ENCODE data around the gene SH3PXD2A. TPM values are rescaled to one million over a fixed set of nuclear protein-coding genes. Genes with fewer than 3 reads are reported as not detected.
"Not testable (repeated sequence)": the region's sequence is repeated elsewhere in the genome, so short reads cannot be mapped to it uniquely, and the experiment has no call there.

The SH3PXD2A gene
- total RNA-seq, 1 donor from 2014 or later, result 17.3 TPM

DNA sequence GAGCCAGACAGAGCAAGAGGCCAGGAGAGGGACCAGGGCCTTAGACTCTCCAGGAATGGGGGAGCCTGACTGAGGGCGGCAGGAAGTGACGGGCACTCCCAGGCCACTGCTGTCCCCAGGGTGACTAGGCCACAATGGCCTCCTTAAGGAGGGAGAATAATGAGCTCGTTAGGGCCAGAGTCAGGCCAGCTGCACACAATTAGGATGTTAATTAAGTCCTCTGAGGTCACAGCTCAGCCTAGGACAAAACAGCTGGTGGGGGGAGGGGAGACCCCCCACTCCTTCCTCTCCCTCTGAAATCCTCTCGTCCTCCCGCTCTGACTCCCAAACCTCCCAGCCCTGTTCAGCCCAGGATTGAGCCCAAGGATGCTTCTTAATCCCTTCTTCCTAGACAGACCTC lies 218.9 kb downstream of the SH3PXD2A start:
- no peak overlapping the region for H3K4me3 ChIP-seq (ENCODE audit: insufficient read depth, low read depth, low read length)
- DNase-seq (ENCODE audit: low read depth) (no peak), FAIRE-seq (no peak)
- Mint-ChIP-seq H3K4me1 (ENCODE audit: low read depth, unreplicated experiment) (peaks cover 12% of the 10 kb centered on the region), H3K4me3 (ENCODE audit: unreplicated experiment) (no peak overlapping the region), H3K27ac (ENCODE audit: unreplicated experiment) (no peak overlapping the region), H3K9me3 (ENCODE audit: unreplicated experiment) (peaks cover 2% of the 10 kb centered on the region), H3K27me3 (ENCODE audit: low read depth, unreplicated experiment) (peaks cover 7% of the 10 kb centered on the region), H3K36me3 (ENCODE audit: low read depth, unreplicated experiment) (peaks cover 21% of the 10 kb centered on the region)
- H2AFZ ChIP-seq (ENCODE audit: low read depth, low read length), result no peak overlapping the region
- H4K20me1 ChIP-seq (ENCODE audit: insufficient read depth, low read length), result peaks cover 33% of the 10 kb centered on the region
- H3K4me2 ChIP-seq (ENCODE audit: low read length), result no peak overlapping the region
- no peak overlapping the region for H3K9ac ChIP-seq (ENCODE audit: low read length)
- TF ChIP-seq, protein P1, sequence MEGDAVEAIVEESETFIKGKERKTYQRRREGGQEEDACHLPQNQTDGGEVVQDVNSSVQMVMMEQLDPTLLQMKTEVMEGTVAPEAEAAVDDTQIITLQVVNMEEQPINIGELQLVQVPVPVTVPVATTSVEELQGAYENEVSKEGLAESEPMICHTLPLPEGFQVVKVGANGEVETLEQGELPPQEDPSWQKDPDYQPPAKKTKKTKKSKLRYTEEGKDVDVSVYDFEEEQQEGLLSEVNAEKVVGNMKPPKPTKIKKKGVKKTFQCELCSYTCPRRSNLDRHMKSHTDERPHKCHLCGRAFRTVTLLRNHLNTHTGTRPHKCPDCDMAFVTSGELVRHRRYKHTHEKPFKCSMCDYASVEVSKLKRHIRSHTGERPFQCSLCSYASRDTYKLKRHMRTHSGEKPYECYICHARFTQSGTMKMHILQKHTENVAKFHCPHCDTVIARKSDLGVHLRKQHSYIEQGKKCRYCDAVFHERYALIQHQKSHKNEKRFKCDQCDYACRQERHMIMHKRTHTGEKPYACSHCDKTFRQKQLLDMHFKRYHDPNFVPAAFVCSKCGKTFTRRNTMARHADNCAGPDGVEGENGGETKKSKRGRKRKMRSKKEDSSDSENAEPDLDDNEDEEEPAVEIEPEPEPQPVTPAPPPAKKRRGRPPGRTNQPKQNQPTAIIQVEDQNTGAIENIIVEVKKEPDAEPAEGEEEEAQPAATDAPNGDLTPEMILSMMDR (IDR thresholded peaks at IDR 0.05; ENCODE audit: insufficient read depth, low read depth, low read length), result no peak
- no peak for TF ChIP-seq EZH2 (IDR thresholded peaks at IDR 0.05; ENCODE audit: insufficient read depth, low read length)
- no peaks in the 10 kb centered on the region for H3K9me3 ChIP-seq (ENCODE audit: insufficient read depth, low read depth, low read length)
- H3K79me2 ChIP-seq (ENCODE audit: insufficient read depth, low read length), result peaks cover 13% of the 10 kb centered on the region
- H3K27ac ChIP-seq (ENCODE audit: low read depth, low read length), result no peak overlapping the region
- no peaks in the 10 kb centered on the region for H3K36me3 ChIP-seq (ENCODE audit: insufficient read depth, low read length)
- H3K27me3 ChIP-seq (ENCODE audit: insufficient read depth, low read length), result no peaks in the 10 kb centered on the region
- peaks cover 24% of the 10 kb centered on the region for H3K4me1 ChIP-seq (ENCODE audit: insufficient read depth, low read length)

DNA sequence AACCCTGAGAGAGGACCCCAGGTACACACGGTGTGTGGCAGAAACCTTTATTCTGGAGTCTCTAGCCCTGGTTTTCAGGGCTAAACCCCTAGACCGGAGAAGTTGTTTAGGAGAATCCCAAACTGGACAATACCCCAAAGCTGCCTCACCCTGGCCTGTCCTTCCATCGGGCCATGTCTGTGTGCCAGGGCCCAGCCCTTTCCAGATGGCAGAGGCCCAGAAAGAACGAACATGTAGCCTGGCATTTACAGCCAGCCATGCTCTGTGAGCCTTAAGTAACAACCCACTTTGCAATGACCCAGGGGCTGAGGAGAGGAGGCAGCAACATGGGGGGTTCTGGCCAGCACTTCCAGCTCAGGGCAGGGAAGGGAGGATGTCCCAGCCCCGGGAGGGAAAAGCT lies 219.8 kb downstream of the SH3PXD2A start:
- no peak overlapping the region for H3K27ac Mint-ChIP-seq (ENCODE audit: unreplicated experiment)
- H3K79me2 ChIP-seq (ENCODE audit: insufficient read depth, low read length), result peaks cover 10% of the 10 kb centered on the region

DNA sequence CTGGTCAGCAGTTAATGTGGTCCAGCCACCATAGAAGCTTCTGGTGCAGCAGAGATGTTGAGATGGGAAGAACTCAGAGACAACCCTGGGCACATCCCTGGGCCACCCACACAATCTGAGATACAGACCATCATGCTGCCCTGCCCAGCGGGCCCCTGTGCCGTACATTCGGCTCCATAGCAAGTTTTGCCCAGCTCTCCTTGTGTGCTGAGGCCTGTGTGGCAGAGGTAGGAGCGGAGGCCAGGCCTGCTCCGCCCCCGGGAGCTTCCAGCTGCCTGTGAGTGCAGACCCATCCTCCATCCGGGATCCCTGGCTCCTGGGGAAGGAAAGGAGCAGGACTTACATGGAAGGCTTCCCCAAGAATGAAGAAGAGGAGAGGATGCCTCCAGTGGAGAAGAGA lies 221.5 kb downstream of the SH3PXD2A start:
- FAIRE-seq (no peak), DNase-seq (ENCODE audit: low read depth) (no peak)
- Histone ChIP-seq H3K36me3 (ENCODE audit: insufficient read depth, low read length) (no peaks in the 10 kb centered on the region), H3K9me3 (ENCODE audit: insufficient read depth, low read depth, low read length) (no peaks in the 10 kb centered on the region), H3K27ac (ENCODE audit: low read depth, low read length) (no peak overlapping the region), H4K20me1 (ENCODE audit: insufficient read depth, low read length) (peaks cover 47% of the 10 kb centered on the region), H3K4me1 (ENCODE audit: insufficient read depth, low read length) (peaks cover 22% of the 10 kb centered on the region), H3K4me3 (ENCODE audit: insufficient read depth, low read depth, low read length) (no peak overlapping the region), H2AFZ (ENCODE audit: low read depth, low read length) (no peak overlapping the region), H3K4me2 (ENCODE audit: low read length) (no peak overlapping the region), H3K79me2 (ENCODE audit: insufficient read depth, low read length) (peaks cover 6% of the 10 kb centered on the region), H3K27me3 (ENCODE audit: insufficient read depth, low read length) (no peaks in the 10 kb centered on the region), H3K9ac (ENCODE audit: low read length) (no peak overlapping the region)
- Mint-ChIP-seq H3K27ac (ENCODE audit: unreplicated experiment) (no peak overlapping the region), H3K4me3 (ENCODE audit: unreplicated experiment) (no peak overlapping the region), H3K4me1 (ENCODE audit: low read depth, unreplicated experiment) (peaks cover 9% of the 10 kb centered on the region), H3K9me3 (ENCODE audit: unreplicated experiment) (peaks cover under 1% of the 10 kb centered on the region), H3K36me3 (ENCODE audit: low read depth, unreplicated experiment) (peaks cover 20% of the 10 kb centered on the region), H3K27me3 (ENCODE audit: low read depth, unreplicated experiment) (peaks cover 2% of the 10 kb centered on the region)
- TF ChIP-seq EZH2 (IDR thresholded peaks at IDR 0.05; ENCODE audit: insufficient read depth, low read length), result no peak
- TF ChIP-seq, protein P1 (IDR thresholded peaks at IDR 0.05; ENCODE audit: insufficient read depth, low read depth, low read length), result no peak

More for the DNA sequence above, 219.8 kb downstream of the SH3PXD2A start:
- H3K9me3 Mint-ChIP-seq (ENCODE audit: unreplicated experiment), result peaks cover 2% of the 10 kb centered on the region
- no peak overlapping the region for H3K4me3 Mint-ChIP-seq (ENCODE audit: unreplicated experiment)
- Histone ChIP-seq H3K4me3 (ENCODE audit: insufficient read depth, low read depth, low read length) (no peak overlapping the region), H3K4me1 (ENCODE audit: insufficient read depth, low read length) (peaks cover 24% of the 10 kb centered on the region), H3K27me3 (ENCODE audit: insufficient read depth, low read length) (no peaks in the 10 kb centered on the region), H3K36me3 (ENCODE audit: insufficient read depth, low read length) (no peaks in the 10 kb centered on the region), H3K4me2 (ENCODE audit: low read length) (no peak overlapping the region), H4K20me1 (ENCODE audit: insufficient read depth, low read length) (peaks cover 36% of the 10 kb centered on the region), H3K27ac (ENCODE audit: low read depth, low read length) (no peak overlapping the region), H3K9me3 (ENCODE audit: insufficient read depth, low read depth, low read length) (no peaks in the 10 kb centered on the region), H2AFZ (ENCODE audit: low read depth, low read length) (no peak overlapping the region), H3K9ac (ENCODE audit: low read length) (no peak overlapping the region)
- TF ChIP-seq, protein P1 (IDR thresholded peaks at IDR 0.05; ENCODE audit: insufficient read depth, low read depth, low read length), result no peak
- TF ChIP-seq EZH2 (IDR thresholded peaks at IDR 0.05; ENCODE audit: insufficient read depth, low read length), result no peak
- H3K36me3 Mint-ChIP-seq (ENCODE audit: low read depth, unreplicated experiment), result peaks cover 20% of the 10 kb centered on the region
- DNase-seq (ENCODE audit: low read depth) (no peak), FAIRE-seq (no peak)
- peaks cover 12% of the 10 kb centered on the region for H3K4me1 Mint-ChIP-seq (ENCODE audit: low read depth, unreplicated experiment)
- H3K27me3 Mint-ChIP-seq (ENCODE audit: low read depth, unreplicated experiment), result peaks cover 7% of the 10 kb centered on the region

DNA sequence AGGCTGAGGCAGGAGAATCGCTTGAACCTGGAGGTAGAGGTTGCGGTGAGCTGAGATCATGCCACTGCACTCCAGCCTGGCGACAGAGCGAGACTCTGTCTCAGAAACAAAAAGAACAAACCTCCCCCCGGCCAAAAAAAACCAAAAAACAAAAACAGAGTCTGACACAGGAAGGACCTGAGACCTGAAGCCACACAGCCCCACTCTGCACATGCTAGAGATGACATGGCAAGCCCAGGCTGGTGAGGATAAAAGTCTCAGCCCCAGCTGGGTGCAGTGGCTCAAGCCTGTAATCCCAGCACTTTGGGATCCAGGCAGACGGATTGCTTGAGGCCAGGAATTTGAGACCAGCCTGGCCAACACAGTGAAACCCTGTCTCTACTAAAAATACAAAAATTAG lies 222.5 kb downstream of the SH3PXD2A start:
- H3K4me1 ChIP-seq (ENCODE audit: insufficient read depth, low read length), result peaks cover 12% of the 10 kb centered on the region
- not testable (repeated sequence) for H3K36me3 ChIP-seq (ENCODE audit: insufficient read depth, low read length); H3K27ac ChIP-seq (ENCODE audit: low read depth, low read length); H3K27ac Mint-ChIP-seq (ENCODE audit: unreplicated experiment); H2AFZ ChIP-seq (ENCODE audit: low read depth, low read length); DNase-seq (ENCODE audit: low read depth); H3K27me3 Mint-ChIP-seq (ENCODE audit: low read depth, unreplicated experiment); H3K9me3 Mint-ChIP-seq (ENCODE audit: unreplicated experiment); H3K4me3 ChIP-seq (ENCODE audit: insufficient read depth, low read depth, low read length); H3K4me3 Mint-ChIP-seq (ENCODE audit: unreplicated experiment); H3K9me3 ChIP-seq (ENCODE audit: insufficient read depth, low read depth, low read length); H3K9ac ChIP-seq (ENCODE audit: low read length); FAIRE-seq; H3K4me2 ChIP-seq (ENCODE audit: low read length); H3K79me2 ChIP-seq (ENCODE audit: insufficient read depth, low read length); H3K4me1 Mint-ChIP-seq (ENCODE audit: low read depth, unreplicated experiment); H3K27me3 ChIP-seq (ENCODE audit: insufficient read depth, low read length)
- peaks cover 19% of the 10 kb centered on the region for H3K36me3 Mint-ChIP-seq (ENCODE audit: low read depth, unreplicated experiment)
- peaks cover 47% of the 10 kb centered on the region for H4K20me1 ChIP-seq (ENCODE audit: insufficient read depth, low read length)
